Midbrain (tissue), 1 donor: Measurements from ENCODE around the gene TRAPPC2.

Experiments used
- DNase-seq: peaks from one replicate; lab custom pipeline; 2025; lab: John Stamatoyannopoulos, UW

The TRAPPC2 gene

GRCh38 chrX:13669246-13669737 lies 65.1 kb downstream of the TRAPPC2 start:
- DNase-seq, result no peak

- no peak for DNase-seq
Observed at GRCh38 chrX:13667919-13668318, 66.5 kb downstream of the TRAPPC2 start.

- peak; percentile 49 for DNase-seq
Observed at GRCh38 chrX:13666836-13667235, 67.6 kb downstream of the TRAPPC2 start.

- DNase-seq, result no peak
Observed at GRCh38 chrX:13664020-13664419, 70.4 kb downstream of the TRAPPC2 start.

GRCh38 chrX:13662355-13662791 lies 72.0 kb downstream of the TRAPPC2 start:
- no peak for DNase-seq
